ENCODE data around the gene GADL1.

Gene GADL1

GRCh38 chr3:30886888-30887287, 7.6 kb downstream of the GADL1 start:
- Histone ChIP-seq H3K4ac (ENCODE audit: low read depth in 1 of 2, low read length in 2 of 2) (no peak overlapping the region), H3K18ac (ENCODE audit: low read depth in 1 of 2, low read length in 2 of 2) (no peak overlapping the region), H2BK120ac (ENCODE audit: low read depth, low read length) (no peak overlapping the region), H4K91ac (ENCODE audit: low read length) (no peak overlapping the region), H4K8ac (ENCODE audit: low read length) (no peak overlapping the region), H3K27ac (ENCODE audit: low read length, poor library complexity, severe bottlenecking) (no peak overlapping the region), H3K4me3 (ENCODE audit: insufficient read depth in 1 of 2, low read depth in 1 of 2, low read length in 2 of 2) (no peak overlapping the region), H3K36me3 (ENCODE audit: control insufficient read depth in 1 of 2, insufficient read depth in 2 of 2, low read depth in 1 of 2, low read length in 2 of 2) (no peaks in the 10 kb centered on the region), H2AK5ac (ENCODE audit: low read length, severe bottlenecking) (no peak overlapping the region), H2BK5ac (ENCODE audit: low read depth, low read length, poor library complexity, severe bottlenecking) (no peak overlapping the region), H3K27me3 (ENCODE audit: control insufficient read depth in 1 of 2, insufficient read depth in 1 of 2, low read length in 2 of 2) (peaks cover 0 to 10% of the 10 kb centered on the region in 2 experiments), H3K23ac (ENCODE audit: low read length in 2 of 2) (no peak overlapping the region), H3K9ac (ENCODE audit: low read length) (no peak overlapping the region), H3K79me1 (replicated peaks; ENCODE audit: low read length, poor library complexity, severe bottlenecking) (no peaks in the 10 kb centered on the region), H3K4me2 (ENCODE audit: low read length, poor library complexity, severe bottlenecking) (no peak overlapping the region), H3K14ac (ENCODE audit: low read length in 2 of 2) (no peak overlapping the region), H2BK12ac (ENCODE audit: low read length in 2 of 2) (no peak overlapping the region), H3K9me3 (ENCODE audit: control insufficient read depth, low read length) (peaks cover 6% of the 10 kb centered on the region), H2AFZ (ENCODE audit: low read depth, low read length) (no peak overlapping the region), H2BK15ac (ENCODE audit: low read depth, poor library complexity, severe bottlenecking) (no peak overlapping the region), H3K4me1 (ENCODE audit: control insufficient read depth, insufficient read depth, low read depth, low read length) (no peaks in the 10 kb centered on the region)
- no peak for DNase-seq
- WGBS = 86% methylated on average over 2 of the region's 2 CpGs

- Histone ChIP-seq H3K4ac (ENCODE audit: low read depth in 1 of 2, low read length in 2 of 2) (no peak overlapping the region), H2BK12ac (ENCODE audit: low read length in 2 of 2) (no peak overlapping the region), H3K27ac (ENCODE audit: low read length, poor library complexity, severe bottlenecking) (no peak overlapping the region), H3K9ac (ENCODE audit: low read length) (no peak overlapping the region), H4K8ac (ENCODE audit: low read length) (no peak overlapping the region), H2AK5ac (ENCODE audit: low read length, severe bottlenecking) (no peak overlapping the region), H3K4me2 (ENCODE audit: low read length, poor library complexity, severe bottlenecking) (no peak overlapping the region), H3K36me3 (ENCODE audit: control insufficient read depth in 1 of 2, insufficient read depth in 2 of 2, low read depth in 1 of 2, low read length in 2 of 2) (no peaks in the 10 kb centered on the region), H2BK15ac (ENCODE audit: low read depth, poor library complexity, severe bottlenecking) (no peak overlapping the region), H2BK5ac (ENCODE audit: low read depth, low read length, poor library complexity, severe bottlenecking) (no peak overlapping the region), H2BK120ac (ENCODE audit: low read depth, low read length) (no peak overlapping the region), H3K4me3 (ENCODE audit: insufficient read depth in 1 of 2, low read depth in 1 of 2, low read length in 2 of 2) (no peak overlapping the region), H3K79me1 (replicated peaks; ENCODE audit: low read length, poor library complexity, severe bottlenecking) (no peaks in the 10 kb centered on the region), H3K9me3 (ENCODE audit: control insufficient read depth, low read length) (peaks cover 3% of the 10 kb centered on the region), H3K18ac (ENCODE audit: low read depth in 1 of 2, low read length in 2 of 2) (no peak overlapping the region), H3K23ac (ENCODE audit: low read length in 2 of 2) (no peak overlapping the region), H3K14ac (ENCODE audit: low read length in 2 of 2) (no peak overlapping the region), H2AFZ (ENCODE audit: low read depth, low read length) (no peak overlapping the region), H3K27me3 (ENCODE audit: control insufficient read depth in 1 of 2, insufficient read depth in 1 of 2, low read length in 2 of 2) (peaks cover 0 to 10% of the 10 kb centered on the region in 2 experiments), H3K4me1 (ENCODE audit: control insufficient read depth, insufficient read depth, low read depth, low read length) (no peaks in the 10 kb centered on the region), H4K91ac (ENCODE audit: low read length) (no peak overlapping the region)
- WGBS = 100% methylated on average over 1 of the region's 1 CpG
- DNase-seq = no peak
Observed at GRCh38 chr3:30878862-30879261, 15.6 kb downstream of the GADL1 start.

- H3K4me1 ChIP-seq (ENCODE audit: control insufficient read depth, insufficient read depth, low read depth, low read length) = no peaks in the 10 kb centered on the region
- H2AK5ac ChIP-seq (ENCODE audit: low read length, severe bottlenecking) = no peak overlapping the region
- no peaks in the 10 kb centered on the region for H3K36me3 ChIP-seq (ENCODE audit: control insufficient read depth in 1 of 2, insufficient read depth in 2 of 2, low read depth in 1 of 2, low read length in 2 of 2)
- no peak overlapping the region for H2BK5ac ChIP-seq (ENCODE audit: low read depth, low read length, poor library complexity, severe bottlenecking)
- DNase-seq = no peak
- H3K4me2 ChIP-seq (ENCODE audit: low read length, poor library complexity, severe bottlenecking) = no peak overlapping the region
- H3K9me3 ChIP-seq (ENCODE audit: control insufficient read depth, low read length) = no peaks in the 10 kb centered on the region
- H4K8ac ChIP-seq (ENCODE audit: low read length) = no peak overlapping the region
- H2BK12ac ChIP-seq (ENCODE audit: low read length in 2 of 2) = no peak overlapping the region
- no peak overlapping the region for H3K27ac ChIP-seq (ENCODE audit: low read length, poor library complexity, severe bottlenecking)
- no peak overlapping the region for H3K4ac ChIP-seq (ENCODE audit: low read depth in 1 of 2, low read length in 2 of 2)
- no peaks in the 10 kb centered on the region for H3K79me1 ChIP-seq (replicated peaks; ENCODE audit: low read length, poor library complexity, severe bottlenecking)
- 86% methylated on average over 5 of the region's 5 CpGs for WGBS
- no peak overlapping the region for H4K91ac ChIP-seq (ENCODE audit: low read length)
- H3K9ac ChIP-seq (ENCODE audit: low read length) = no peak overlapping the region
- peaks cover 0 to 14% of the 10 kb centered on the region in 2 experiments for H3K27me3 ChIP-seq (ENCODE audit: control insufficient read depth in 1 of 2, insufficient read depth in 1 of 2, low read length in 2 of 2)
- no peak overlapping the region for H2BK120ac ChIP-seq (ENCODE audit: low read depth, low read length)
- H3K18ac ChIP-seq (ENCODE audit: low read depth in 1 of 2, low read length in 2 of 2) = no peak overlapping the region
- no peak overlapping the region for H2BK15ac ChIP-seq (ENCODE audit: low read depth, poor library complexity, severe bottlenecking)
- H3K14ac ChIP-seq (ENCODE audit: low read length in 2 of 2) = no peak overlapping the region
- no peak overlapping the region for H3K23ac ChIP-seq (ENCODE audit: low read length in 2 of 2)
- no peak overlapping the region for H3K4me3 ChIP-seq (ENCODE audit: insufficient read depth in 1 of 2, low read depth in 1 of 2, low read length in 2 of 2)
- no peak overlapping the region for H2AFZ ChIP-seq (ENCODE audit: low read depth, low read length)
Observed at GRCh38 chr3:30875505-30875904, 19.0 kb downstream of the GADL1 start.

- Histone ChIP-seq H3K4me3 (ENCODE audit: insufficient read depth in 1 of 2, low read depth in 1 of 2, low read length in 2 of 2) (no peak overlapping the region), H3K4me2 (ENCODE audit: low read length, poor library complexity, severe bottlenecking) (no peak overlapping the region), H3K36me3 (ENCODE audit: control insufficient read depth in 1 of 2, insufficient read depth in 2 of 2, low read depth in 1 of 2, low read length in 2 of 2) (no peaks in the 10 kb centered on the region), H3K79me1 (replicated peaks; ENCODE audit: low read length, poor library complexity, severe bottlenecking) (no peaks in the 10 kb centered on the region), H2AK5ac (ENCODE audit: low read length, severe bottlenecking) (no peak overlapping the region), H4K8ac (ENCODE audit: low read length) (no peak overlapping the region), H3K9ac (ENCODE audit: low read length) (no peak overlapping the region), H2BK15ac (ENCODE audit: low read depth, poor library complexity, severe bottlenecking) (no peak overlapping the region), H3K14ac (ENCODE audit: low read length in 2 of 2) (no peak overlapping the region), H3K4me1 (ENCODE audit: control insufficient read depth, insufficient read depth, low read depth, low read length) (no peaks in the 10 kb centered on the region), H2BK12ac (ENCODE audit: low read length in 2 of 2) (no peak overlapping the region), H3K18ac (ENCODE audit: low read depth in 1 of 2, low read length in 2 of 2) (no peak overlapping the region), H3K27ac (ENCODE audit: low read length, poor library complexity, severe bottlenecking) (no peak overlapping the region), H2AFZ (ENCODE audit: low read depth, low read length) (no peak overlapping the region), H3K4ac (ENCODE audit: low read depth in 1 of 2, low read length in 2 of 2) (no peak overlapping the region), H4K91ac (ENCODE audit: low read length) (no peak overlapping the region), H3K27me3 (ENCODE audit: control insufficient read depth in 1 of 2, insufficient read depth in 1 of 2, low read length in 2 of 2) (peaks cover 0 to 14% of the 10 kb centered on the region in 2 experiments), H2BK120ac (ENCODE audit: low read depth, low read length) (no peak overlapping the region), H2BK5ac (ENCODE audit: low read depth, low read length, poor library complexity, severe bottlenecking) (no peak overlapping the region), H3K9me3 (ENCODE audit: control insufficient read depth, low read length) (no peaks in the 10 kb centered on the region), H3K23ac (ENCODE audit: low read length in 2 of 2) (no peak overlapping the region)
- no peak for DNase-seq
Observed at GRCh38 chr3:30873671-30874070, 20.8 kb downstream of the GADL1 start.

All from mesenchymal stem cell (in vitro differentiated cells and primary cell).